ENCODE measurements around the gene IRF5.
A peak's percentile ranks its signal among the peaks of the same experiment; 100 is the strongest.
"Not testable (repeated sequence)": the region's sequence is repeated elsewhere in the genome, so short reads cannot be mapped to it uniquely, and the experiment has no call there.

IRF5 gene

DNA sequence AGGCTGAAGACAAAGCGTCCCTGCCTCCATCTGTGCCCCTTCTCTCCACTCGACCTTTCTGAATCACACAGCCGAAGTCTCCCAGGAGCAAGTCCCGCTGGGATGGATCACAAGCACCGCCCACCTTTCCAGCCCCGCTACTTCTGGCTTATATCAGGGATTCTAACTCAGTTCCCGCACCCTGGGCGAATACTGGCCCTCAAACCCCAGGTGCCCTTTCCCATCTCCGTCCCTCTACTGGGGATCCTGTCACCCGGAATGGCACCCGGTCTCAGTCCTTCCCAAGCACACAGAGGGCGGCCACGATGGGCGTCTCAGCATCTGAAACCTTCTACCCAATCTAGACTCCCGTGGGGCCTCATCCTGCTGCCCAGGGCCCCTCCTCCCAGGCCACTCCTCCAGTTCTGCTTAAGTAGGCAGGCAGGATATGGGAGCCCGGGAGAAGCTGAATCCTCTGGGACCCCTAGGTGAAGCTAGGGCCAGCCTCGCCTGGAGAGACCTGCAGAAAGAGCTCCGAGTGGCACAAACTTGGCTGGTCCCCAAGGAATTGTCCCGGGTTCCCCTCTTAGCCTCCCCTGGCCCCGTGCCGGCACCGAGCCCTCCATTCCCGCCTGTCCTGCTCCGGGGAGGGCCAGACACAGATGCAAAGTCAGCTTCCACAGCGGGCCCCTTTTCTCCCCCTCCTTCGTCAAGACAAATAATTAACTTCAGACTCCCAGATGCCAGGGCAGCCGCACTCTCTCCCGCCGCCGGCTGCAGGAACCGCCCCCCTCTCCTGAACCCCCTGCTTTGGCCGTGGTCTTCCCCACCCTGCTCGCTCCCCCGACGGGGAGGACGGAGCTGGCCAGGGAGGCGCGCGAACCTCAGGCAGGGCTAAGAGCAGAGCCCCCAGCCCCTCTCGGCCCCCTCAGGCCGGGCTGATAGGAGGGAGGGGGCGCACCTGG, 27.8 kb upstream of the IRF5 start:
- peak overlapping the region; percentile 33; the same call in 1 of the 2 replicates for H3K27ac ChIP-seq
- TF ChIP-seq CTCF (conservative IDR thresholded peaks at IDR 0.05): no peak

GRCh38 chr7:128910569-128910945, 27.2 kb upstream of the IRF5 start, which contains the start of gene KCP:
Gene KCP, minus strand, starts transcription at chr7:128910709. Its CDS starts 33 bp downstream, at chr7:128910676.
- TF ChIP-seq CTCF (conservative IDR thresholded peaks at IDR 0.05): no peak
- H3K27ac ChIP-seq: peak within 1 kb of the TSS; percentile 33; the same call in 1 of the 2 replicates

DNA sequence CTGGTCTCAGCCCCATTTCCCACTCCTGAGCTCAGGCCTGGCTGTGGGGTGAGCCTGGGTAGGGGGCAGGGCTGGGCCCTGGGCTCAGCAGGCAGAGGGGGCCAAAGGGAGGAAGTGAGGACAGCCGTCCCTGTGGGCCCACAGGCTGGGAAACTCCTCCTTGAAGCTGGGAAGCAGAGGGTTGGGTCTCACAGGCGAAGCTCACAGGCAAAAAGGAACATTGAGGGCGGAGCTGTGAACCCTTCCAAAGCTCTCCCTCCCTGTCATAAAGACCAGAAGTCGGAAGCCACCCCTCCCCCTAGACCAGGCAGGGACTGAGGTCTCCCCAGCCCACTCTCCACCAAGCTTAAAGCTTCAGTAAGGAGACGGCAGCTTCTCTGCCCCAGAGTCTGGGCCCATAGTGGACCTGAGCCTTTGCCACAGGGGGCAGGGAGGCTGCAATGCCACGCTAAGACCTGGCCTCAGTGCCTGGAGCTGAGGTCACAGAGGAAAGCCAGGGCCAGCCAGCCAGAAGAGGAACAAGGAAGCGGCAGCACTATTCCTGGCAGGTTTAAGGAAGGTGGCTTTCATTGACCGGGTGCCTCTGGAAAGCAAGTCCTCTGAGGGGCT, 26.2 kb upstream of the IRF5 start:
- H3K27ac ChIP-seq: no peak overlapping the region
- TF ChIP-seq CTCF (conservative IDR thresholded peaks at IDR 0.05): no peak

DNA sequence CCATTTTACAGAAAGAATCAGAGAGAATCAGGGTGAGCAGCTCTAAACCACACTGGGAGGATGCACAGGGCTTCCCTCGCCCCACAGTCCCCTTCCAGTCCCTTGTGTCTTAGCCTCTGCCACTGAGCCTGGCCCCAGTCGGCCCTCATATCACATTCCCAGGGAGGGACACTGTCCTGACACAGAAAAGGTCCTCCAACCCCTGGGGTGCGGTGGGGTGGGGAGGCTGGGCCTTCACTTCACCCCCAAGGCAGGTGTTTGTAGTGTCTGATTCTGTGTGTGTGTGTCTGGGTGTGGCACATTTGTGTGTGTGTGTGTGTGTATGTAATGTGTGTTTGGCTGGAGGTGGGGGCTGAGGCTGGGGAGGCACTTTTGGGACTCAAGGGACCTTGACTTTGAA, 25.4 kb upstream of the IRF5 start:
- H3K27ac ChIP-seq: no peak overlapping the region
- TF ChIP-seq CTCF (conservative IDR thresholded peaks at IDR 0.05): no peak

- not testable (repeated sequence) for H3K27ac ChIP-seq
Observed at GRCh38 chr7:128912709-128913495, 24.8 kb upstream of the IRF5 start.

- no peak for TF ChIP-seq CTCF (conservative IDR thresholded peaks at IDR 0.05)
- no peak overlapping the region for H3K27ac ChIP-seq
Observed at GRCh38 chr7:128913870-128914565, 23.7 kb upstream of the IRF5 start.

DNA sequence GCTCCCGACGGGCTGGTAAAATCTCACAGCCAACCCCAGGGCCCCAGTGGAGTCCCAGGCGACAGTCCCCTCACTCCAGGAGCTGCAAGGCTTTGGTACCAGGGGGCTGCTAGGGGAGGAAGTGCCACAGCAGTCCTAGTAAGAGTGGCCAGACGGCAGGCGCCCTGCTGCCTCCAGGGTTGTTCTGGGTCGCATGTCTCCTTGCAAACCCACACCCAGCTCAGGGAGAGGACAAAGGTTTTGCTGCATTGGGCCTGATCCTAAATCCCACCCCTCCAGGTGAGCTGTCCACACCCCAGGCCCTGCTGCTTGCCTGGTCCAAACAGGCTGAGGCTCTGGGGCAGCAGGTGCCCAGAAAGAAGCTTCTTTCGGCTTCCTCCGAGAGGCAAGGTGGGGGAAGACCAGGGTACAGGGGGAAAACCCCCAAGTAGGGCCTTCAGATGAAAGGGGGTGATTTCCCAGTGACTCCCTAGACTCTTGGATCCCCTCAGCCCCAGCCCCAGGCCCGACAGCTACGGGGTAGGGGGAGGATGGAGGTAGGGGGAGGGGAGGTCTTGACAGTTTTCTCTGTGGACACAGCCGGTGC, 23.1 kb upstream of the IRF5 start:
- H3K27ac ChIP-seq: no peak overlapping the region
- no peak for TF ChIP-seq CTCF (conservative IDR thresholded peaks at IDR 0.05)

Measured in VCaP (cell line).